ENCODE data around the gene PDCD1.
"Not testable (repeated sequence)": the region's sequence is repeated elsewhere in the genome, so short reads cannot be mapped to it uniquely, and the experiment has no call there.

The PDCD1 gene

GRCh38 chr2:241813644-241814392, 44.9 kb downstream of the PDCD1 start:
- no peak for DNase-seq (ENCODE audit: low read depth)

DNA sequence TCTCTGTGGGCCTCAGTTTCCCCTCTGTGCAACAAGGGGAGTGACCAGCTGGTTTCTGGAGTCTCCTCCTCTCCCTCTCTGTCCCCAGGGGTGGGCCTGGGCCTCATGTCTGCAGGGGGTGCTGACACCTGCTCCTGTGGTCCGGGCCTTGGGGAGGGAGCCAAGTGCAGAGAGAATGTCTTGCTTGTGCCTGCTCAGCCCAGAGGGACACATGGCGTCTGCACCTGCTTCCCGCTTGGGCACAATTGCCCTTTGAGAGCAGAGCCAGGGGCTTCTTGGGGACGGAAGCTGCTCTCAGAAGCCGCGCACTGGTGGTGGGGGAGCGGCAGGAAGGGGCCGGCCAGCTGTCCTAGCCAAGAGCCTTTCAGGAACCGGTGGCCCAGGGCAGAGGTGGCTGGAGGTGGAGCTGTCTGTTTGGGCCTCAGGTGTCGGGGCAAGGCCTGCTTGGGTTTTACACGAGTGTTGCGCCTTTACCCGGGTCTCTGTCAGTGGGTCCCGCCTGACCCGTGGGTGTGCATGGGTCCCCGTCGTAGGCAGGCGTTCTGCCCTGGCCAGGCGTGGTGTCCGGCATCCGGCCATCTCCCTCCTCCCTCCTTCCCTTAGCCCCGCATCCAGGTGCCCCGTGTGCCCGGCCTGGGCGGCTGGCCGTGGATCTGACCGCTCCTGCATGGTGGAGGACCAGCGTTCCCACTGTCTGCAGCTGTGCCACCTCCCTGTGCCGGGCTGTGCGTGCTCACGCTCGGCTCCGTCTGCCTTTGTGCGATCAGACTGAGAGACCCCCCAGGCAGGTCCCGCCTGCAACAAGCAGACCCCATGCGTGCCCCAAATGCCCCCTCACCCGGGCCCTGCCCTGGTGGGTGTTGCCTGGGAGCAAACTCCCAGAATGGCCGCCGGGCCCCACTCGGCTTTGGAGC, 45.7 kb downstream of the PDCD1 start:
- no peak for DNase-seq (ENCODE audit: low read depth)

DNA sequence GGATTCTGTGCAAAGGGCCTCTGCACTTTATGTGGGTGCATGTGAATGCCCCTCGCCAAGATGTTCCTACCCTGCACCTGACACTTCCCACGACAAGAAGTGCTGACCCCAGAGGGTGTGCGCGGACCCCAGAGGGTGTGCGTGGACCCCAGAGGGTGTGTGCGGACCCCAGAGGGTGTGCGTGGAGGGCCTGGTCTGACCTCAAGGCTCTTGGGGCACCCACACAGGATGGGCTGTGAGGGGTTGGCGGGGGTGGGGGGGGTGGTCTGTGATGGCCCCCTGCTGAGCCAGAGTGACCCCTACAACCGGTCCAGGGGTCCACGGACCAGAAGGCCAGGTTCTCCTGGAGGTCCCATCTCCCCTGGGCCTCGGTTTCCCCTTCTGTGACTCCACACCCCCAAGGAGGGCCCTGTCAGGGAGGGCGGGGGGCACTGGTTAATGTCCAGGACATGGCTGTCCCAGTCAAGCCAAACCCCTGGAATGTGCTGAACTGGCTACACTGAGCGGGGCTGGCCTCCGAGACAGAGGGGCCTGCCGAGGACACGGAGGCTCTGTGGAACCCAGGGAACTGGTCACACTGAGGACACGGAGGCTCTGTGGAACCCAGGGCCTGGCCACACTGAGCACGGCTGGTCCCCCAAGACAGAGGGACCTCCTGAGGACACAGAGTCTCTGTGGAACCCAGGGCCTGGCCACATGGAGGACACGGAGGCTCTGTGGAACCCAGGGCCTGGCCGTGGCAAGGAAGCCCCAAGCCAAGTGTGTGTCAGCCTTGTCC, 46.6 kb downstream of the PDCD1 start:
- no peak for DNase-seq (ENCODE audit: low read depth)

DNA sequence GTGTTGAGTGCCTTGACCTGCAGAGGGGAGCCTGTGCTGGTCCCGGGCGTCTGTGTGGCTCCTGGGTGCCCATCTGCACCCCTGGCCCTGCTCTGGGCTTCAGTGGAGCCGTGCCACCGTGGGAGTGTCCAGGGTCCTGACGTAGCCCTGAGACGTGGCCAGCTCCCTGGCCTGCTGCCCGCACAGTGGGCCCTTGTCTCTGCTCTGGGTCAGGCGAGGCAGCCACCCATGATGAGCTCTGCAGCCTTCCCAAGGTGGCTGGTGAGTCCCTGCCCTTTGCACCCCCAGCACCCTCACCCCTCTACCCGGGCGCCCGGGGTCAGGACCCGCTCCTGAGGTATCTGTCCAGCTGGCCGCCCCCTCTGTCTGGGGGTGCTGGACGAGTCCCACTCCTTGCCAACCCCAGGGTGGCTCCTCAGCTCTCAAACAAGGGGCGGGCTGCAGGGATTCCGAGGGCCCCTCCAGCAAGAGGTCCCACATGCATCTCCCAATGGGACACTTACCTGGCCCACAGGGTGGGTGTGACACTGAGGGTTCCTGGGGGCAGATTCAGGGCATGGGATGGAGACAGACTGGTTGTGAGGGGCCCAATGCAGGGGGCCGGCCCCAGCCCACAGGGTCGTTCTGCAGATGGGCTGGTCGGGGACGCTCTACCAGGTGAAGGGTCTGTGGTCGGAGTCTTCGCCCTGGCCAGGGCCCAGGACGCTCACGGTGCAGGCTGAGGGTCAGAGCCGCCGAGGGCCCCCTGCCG, 47.3 kb downstream of the PDCD1 start:
- no peak for DNase-seq (ENCODE audit: low read depth)

DNA sequence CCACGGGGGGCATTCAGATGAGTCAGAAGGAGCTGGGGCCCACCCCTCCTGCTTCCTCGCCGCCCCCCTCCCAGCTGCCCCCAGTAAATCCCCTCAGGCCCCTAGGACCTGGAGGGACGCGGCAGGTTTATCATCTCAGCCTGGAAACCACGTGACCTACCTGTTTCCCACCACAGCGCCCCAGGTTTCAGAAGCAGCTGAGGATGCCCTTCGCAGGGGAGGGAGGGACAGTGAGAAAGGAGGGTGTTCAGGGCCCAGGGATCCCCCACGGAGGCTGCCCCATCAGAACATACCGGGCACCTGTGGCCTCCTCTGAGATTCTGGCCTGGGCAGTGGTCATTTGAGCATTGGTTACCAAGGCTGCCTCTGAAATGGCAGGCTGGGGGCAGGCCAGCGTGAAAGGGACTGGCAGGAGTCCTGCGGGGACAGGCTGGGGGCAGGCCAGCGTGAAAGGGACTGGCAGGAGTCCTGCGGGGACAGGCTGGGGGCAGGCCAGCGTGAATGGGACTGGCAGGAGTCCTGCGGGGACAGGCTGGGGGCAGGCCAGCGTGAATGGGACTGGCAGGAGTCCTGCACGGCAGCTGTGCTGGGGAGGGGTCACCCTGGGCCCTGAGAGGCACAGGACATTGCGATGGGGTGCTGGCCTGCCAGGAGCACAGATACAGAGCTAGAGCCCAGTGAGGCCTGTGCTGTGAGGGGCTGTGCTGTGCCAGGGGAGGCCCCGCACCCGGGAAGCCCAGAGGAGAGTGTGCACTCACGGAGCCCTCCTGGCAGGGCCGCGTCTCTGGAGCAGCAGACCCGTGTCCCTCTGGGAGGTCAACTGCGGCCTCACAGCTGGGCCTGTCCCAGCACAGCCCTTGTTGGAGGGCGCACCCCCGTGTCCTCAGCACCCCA, 48.1 kb downstream of the PDCD1 start:
- no peak for DNase-seq (ENCODE audit: low read depth)

- DNase-seq (ENCODE audit: low read depth): no peak
Observed at GRCh38 chr2:241809383-241810306, 49.0 kb downstream of the PDCD1 start.

DNA sequence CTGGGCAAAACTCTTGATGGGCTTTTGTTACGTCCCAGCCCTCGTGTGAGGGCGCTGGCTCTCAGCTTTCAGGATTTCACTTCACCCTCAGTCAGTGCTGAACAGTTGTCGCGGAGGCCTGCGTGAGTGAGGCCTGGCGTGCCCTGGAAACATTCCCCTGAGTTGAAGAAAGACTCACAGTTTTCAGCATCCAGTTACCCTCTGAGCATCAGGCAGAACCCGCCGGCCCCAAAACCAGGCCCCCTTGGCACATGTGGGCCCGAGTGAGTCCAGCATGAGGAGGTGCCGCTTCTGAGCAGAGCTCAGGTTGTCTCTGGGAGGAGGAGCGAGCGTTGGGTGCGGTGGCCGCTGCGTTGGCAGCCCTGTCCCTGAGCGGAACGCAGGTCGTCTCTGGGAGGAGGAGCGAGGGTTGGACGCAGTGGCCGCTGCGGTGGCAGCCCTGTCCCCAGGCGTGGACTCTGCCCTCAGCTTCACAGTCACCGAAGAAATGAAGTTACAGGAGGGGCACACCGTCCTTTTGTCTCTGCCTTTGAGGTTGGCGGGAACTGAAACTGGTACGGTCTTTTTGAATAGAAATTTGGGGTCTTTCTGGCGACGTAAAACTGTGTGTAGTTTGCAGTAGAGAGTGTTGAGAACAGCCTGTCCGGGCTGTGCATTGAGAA, 49.8 kb downstream of the PDCD1 start, which contains the start of gene NEU4:
Gene NEU4 (plus strand): TSS at position 473 of the 662 bp plus-strand sequence. CDS start 5,292 bp downstream, outside the sequence.
- DNase-seq (ENCODE audit: low read depth): no peak

DNA sequence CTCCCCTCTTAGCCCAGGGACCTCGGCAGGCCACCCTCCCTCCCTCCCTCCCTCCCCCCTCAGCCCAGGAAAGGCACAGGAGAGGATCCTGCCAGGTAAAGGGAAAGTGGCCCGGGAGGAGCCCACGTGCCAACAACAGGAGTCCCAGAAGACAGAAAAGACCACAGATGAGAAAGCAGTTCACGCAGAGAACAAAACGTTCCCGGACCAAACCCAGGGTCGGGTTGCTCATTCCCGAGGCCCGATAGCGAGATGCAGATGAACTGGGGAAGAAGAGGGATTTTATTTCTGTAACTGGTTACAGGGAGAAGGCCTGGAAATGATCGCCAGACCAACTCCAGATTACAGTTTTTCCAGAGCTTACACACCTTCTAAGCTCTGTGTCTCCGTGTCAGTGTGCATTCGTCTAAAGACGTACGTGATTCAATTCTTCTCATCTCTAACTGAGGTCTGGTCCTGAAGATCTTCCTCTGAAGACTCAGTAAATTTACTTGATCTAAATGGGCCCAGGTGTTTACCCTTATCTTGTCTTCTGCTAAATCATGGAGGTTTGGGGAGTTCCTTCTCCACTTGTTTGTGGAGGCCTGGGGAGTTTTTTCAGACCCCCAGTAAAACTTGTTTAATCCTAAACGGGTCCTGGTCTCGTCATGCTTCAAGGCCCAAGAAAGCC, 50.5 kb downstream of the PDCD1 start:
- DNase-seq (ENCODE audit: low read depth): no peak

GRCh38 chr2:241806217-241806616, 52.5 kb downstream of the PDCD1 start:
- not testable (repeated sequence) for DNase-seq (ENCODE audit: low read depth)

DNA sequence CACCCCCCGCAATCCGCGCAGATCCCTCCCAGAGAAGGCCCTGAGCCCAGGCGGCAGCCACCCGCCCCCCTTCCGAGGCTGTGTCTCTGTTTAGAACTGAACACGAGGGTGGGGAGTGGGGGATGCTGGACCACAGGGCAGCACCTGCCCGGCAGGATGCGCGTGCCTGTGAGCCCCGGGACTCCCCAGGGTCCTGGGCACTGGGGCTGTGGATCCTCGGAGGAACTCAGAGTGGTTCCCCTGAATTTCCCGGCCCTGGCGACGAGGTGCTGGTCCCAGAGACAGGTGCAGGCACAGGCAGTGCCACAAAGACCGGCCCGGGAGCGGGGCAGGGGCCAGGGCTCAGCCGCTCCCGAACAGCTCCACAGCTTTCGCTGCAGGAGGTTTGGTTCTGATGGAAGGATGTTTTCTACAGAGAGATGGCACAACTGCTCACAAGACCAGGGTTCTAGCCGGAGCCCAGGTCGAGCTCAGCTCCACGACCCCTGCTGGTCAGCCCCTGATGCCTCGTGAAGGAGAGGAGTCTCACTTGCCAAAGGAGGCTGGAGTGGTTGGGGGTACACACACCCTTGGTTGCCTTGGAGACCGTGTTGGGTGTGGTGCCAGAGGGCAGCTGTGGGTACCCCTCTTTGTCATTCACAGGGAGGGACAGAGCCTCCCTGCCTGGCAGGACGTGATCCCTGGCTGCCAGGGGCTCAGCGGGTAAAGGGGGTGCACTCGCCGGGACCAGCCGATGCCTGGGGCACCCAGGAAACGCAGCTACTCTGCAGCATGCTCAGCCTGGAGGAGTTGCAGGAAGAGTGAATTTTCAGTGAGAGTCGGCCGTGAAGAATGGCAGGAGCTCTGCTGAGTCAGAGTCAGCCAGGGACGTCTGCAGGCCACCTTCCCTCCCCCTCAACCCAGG, 54.1 kb downstream of the PDCD1 start:
- DNase-seq (ENCODE audit: low read depth): peak; percentile 12

DNA sequence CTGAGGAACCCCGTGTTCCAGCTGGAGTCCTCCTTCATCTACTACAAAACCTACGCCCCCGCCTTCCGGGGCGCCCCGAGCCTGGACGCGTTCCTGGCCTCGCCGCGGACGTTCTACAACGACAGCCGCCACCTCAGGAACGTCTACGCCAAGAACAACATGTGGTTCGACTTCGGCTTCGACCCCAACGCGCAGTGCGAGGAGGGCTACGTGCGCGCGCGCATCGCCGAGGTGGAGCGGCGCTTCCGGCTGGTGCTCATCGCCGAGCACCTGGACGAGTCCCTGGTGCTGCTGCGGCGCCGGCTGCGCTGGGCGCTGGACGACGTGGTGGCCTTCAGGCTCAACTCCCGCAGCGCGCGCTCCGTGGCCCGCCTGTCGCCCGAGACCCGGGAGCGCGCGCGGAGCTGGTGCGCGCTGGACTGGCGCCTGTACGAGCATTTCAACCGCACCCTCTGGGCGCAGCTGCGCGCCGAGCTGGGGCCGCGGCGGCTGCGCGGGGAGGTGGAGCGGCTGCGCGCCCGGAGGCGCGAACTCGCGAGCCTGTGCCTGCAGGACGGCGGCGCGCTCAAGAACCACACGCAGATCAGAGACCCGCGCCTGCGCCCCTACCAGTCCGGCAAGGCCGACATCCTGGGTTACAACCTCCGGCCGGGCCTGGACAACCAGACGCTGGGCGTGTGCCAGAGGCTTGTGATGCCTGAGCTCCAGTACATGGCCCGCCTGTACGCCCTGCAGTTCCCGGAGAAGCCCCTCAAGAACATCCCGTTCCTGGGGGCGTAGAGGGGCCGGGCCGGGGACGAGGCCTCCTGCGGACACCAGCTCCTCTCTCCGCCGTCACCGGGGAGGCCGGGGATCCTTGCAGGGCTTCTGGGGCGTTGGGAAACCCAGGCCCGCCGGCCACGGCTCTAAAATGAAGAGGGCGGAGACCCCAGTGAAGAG, 55.0 kb downstream of the PDCD1 start:
- DNase-seq (ENCODE audit: low read depth): peak; percentile 55

- DNase-seq (ENCODE audit: low read depth): no peak
Observed at GRCh38 chr2:241802421-241803318, 56.0 kb downstream of the PDCD1 start.

DNA sequence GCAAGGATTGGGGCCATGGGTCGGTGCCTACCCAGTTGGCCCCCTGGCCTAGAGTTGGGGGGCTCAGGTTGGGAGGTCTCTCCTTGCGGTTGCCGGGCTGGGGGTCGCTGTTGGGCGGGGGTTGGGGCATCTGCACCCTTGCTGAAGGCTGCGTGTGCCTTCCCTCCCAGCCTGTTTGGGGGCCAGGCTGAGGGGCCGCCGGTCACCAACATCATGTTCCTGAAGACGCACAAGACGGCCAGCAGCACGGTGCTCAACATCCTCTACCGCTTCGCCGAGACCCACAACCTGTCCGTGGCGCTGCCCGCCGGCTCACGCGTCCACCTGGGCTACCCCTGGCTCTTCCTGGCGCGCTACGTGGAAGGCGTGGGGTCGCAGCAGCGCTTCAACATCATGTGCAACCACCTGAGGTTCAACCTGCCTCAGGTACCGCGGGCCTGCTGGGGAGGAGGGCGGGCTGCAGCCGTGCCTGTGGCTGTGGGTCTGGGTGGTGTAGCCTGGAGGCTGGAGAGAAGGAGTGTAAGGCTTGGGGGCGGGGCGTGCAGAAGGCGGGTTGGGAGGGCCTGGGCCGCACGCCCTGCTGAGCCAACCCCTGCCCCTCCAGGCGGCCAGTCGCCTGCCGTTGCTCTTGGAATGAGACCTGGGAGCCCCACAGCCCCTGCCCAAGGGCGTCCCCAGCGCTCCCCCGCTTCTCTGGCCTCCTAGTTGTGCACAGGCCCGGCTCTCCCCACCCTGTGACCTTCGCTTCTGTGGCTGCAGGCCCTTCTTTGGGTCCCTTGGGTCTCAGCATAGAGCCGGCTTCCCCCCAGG, 56.9 kb downstream of the PDCD1 start:
- DNase-seq (ENCODE audit: low read depth): no peak
